ENCODE data around the gene BORCS8.
"Not testable (repeated sequence)": the region's sequence is repeated elsewhere in the genome, so short reads cannot be mapped to it uniquely, and the experiment has no call there.

Gene BORCS8

DNA sequence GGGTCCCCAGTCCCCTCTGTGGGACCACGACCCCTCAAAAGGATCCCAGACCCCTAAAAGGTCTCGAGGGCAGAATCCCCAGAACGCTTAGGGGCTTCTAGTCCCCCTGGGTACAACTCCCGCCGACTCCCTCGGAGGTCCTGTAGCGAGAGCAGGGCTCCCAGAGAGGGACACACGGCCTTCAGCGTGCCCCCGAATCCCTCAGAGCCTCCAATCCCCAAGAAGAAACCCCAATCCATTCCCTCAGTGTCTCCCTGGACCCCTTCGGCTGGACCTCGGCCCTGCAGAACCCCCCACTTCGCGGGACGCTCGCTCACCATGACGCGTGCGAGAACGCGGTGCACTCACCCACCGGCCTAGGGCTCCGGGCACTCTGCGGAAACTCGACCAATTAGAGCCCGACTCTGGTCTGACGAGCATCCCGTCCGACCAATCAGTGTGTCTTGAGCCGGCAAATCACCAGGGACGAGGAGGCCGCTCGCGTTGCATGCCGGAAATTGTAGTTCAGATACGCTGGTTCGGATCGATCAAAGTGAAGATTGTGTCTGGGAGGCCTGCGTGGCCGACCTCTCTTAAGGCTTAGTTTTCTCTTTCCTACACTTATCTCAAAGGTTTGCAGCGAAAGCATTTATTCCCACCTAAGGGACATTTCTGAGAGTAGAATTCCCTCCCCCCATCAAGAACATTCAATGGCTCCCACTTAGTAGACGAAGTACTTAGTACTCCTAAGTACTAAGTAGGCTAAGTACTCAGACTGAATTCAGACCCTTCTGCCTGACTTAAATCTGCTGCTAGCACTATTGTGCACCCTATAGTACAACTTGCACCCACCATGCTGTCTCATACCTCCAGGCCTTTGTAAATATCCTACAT lies 53.6 kb downstream of the BORCS8 start, which contains the start of gene TMEM161A:
TMEM161A (minus strand) TSS at position 370 of the 873 bp plus-strand sequence; CDS start at position 320, 50 bp downstream.
- Mint-ChIP-seq H3K36me3 (ENCODE audit: low read depth) (peaks cover 7% of the 10 kb centered on the region), H3K4me1 (peaks cover 31% of the 10 kb centered on the region), H3K4me3 (peak within 1 kb of the TSS; percentile 97), H3K27me3 (ENCODE audit: low read depth, poor library complexity) (peaks cover 33% of the 10 kb centered on the region), H3K9me3 (peaks cover 2% of the 10 kb centered on the region), H3K27ac (peak within 1 kb of the TSS; percentile 89)
- TF ChIP-seq, protein P1, sequence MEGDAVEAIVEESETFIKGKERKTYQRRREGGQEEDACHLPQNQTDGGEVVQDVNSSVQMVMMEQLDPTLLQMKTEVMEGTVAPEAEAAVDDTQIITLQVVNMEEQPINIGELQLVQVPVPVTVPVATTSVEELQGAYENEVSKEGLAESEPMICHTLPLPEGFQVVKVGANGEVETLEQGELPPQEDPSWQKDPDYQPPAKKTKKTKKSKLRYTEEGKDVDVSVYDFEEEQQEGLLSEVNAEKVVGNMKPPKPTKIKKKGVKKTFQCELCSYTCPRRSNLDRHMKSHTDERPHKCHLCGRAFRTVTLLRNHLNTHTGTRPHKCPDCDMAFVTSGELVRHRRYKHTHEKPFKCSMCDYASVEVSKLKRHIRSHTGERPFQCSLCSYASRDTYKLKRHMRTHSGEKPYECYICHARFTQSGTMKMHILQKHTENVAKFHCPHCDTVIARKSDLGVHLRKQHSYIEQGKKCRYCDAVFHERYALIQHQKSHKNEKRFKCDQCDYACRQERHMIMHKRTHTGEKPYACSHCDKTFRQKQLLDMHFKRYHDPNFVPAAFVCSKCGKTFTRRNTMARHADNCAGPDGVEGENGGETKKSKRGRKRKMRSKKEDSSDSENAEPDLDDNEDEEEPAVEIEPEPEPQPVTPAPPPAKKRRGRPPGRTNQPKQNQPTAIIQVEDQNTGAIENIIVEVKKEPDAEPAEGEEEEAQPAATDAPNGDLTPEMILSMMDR (IDR thresholded peaks at IDR 0.05) = no peak
- peak; percentile 98 for DNase-seq

- H3K27me3 Mint-ChIP-seq (ENCODE audit: low read depth, poor library complexity) = peaks cover 26% of the 10 kb centered on the region
These were observed 54.3 kb downstream of the BORCS8 start for GRCh38 chr19:19137556-19138108.

GRCh38 chr19:19135713-19136112 lies 56.2 kb downstream of the BORCS8 start:
- H3K27ac Mint-ChIP-seq; H3K27me3 Mint-ChIP-seq (ENCODE audit: low read depth, poor library complexity); H3K4me3 Mint-ChIP-seq; DNase-seq: not testable (repeated sequence)
- Mint-ChIP-seq H3K9me3 (peaks cover 15% of the 10 kb centered on the region), H3K4me1 (peaks cover 27% of the 10 kb centered on the region), H3K36me3 (ENCODE audit: low read depth) (peaks cover 30% of the 10 kb centered on the region)

More at GRCh38 chr19:19137556-19138108, 54.3 kb downstream of the BORCS8 start:
- H3K4me1 Mint-ChIP-seq = peaks cover 31% of the 10 kb centered on the region
- H3K9me3 Mint-ChIP-seq = peaks cover 5% of the 10 kb centered on the region
- DNase-seq = no peak
- H3K27ac Mint-ChIP-seq = no peak overlapping the region
- peak overlapping the region; percentile 97 for H3K4me3 Mint-ChIP-seq
- peaks cover 14% of the 10 kb centered on the region for H3K36me3 Mint-ChIP-seq (ENCODE audit: low read depth)
- TF ChIP-seq, protein P1 (IDR thresholded peaks at IDR 0.05) = no peak

GRCh38 chr19:19134687-19135158 lies 57.2 kb downstream of the BORCS8 start:
- Mint-ChIP-seq H3K27ac (no peak overlapping the region), H3K4me3 (no peak overlapping the region), H3K27me3 (ENCODE audit: low read depth, poor library complexity) (peaks cover 3% of the 10 kb centered on the region), H3K36me3 (ENCODE audit: low read depth) (peaks cover 39% of the 10 kb centered on the region), H3K9me3 (peaks cover 15% of the 10 kb centered on the region), H3K4me1 (peaks cover 27% of the 10 kb centered on the region)
- peak; percentile 54 for DNase-seq
- TF ChIP-seq, protein P1 (IDR thresholded peaks at IDR 0.05) = no peak

GRCh38 chr19:19133985-19134384 lies 58.0 kb downstream of the BORCS8 start:
- Mint-ChIP-seq H3K27me3 (ENCODE audit: low read depth, poor library complexity) (peaks cover 3% of the 10 kb centered on the region), H3K4me1 (peaks cover 27% of the 10 kb centered on the region), H3K36me3 (ENCODE audit: low read depth) (peaks cover 47% of the 10 kb centered on the region), H3K27ac (no peak overlapping the region), H3K9me3 (peaks cover 19% of the 10 kb centered on the region), H3K4me3 (no peak overlapping the region)
- TF ChIP-seq, protein P1 (IDR thresholded peaks at IDR 0.05) = no peak
- DNase-seq = no peak

DNA sequence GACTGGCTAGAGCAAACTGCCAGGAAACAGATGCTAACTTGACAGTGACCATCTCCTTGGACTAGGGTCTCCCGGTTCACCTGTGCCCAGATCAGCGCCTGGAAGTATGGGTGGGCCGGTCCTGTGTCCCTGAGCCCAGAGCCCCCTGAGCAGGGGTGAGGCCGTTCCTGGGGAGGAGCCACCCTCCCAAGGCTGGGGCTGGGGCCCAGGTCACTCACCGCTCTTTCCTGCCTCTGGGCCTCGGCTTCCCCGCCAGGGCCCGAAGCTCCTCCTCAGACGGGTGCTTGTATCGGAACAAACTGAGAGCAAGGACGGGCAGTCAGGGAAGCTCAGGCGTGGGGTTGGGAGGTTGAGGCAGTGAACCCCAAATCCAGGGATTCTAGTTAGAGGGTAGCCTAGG lies 59.0 kb downstream of the BORCS8 start:
- peaks cover 56% of the 10 kb centered on the region for H3K36me3 Mint-ChIP-seq (ENCODE audit: low read depth)
- peaks cover 25% of the 10 kb centered on the region for H3K9me3 Mint-ChIP-seq
- DNase-seq = no peak
- peaks cover 3% of the 10 kb centered on the region for H3K27me3 Mint-ChIP-seq (ENCODE audit: low read depth, poor library complexity)
- H3K4me3 Mint-ChIP-seq = no peak overlapping the region
- H3K27ac Mint-ChIP-seq = no peak overlapping the region
- peaks cover 19% of the 10 kb centered on the region for H3K4me1 Mint-ChIP-seq
- TF ChIP-seq, protein P1 (IDR thresholded peaks at IDR 0.05) = no peak
